Osteocyte (in vitro differentiated cells): Measurements from ENCODE around the gene STIM2. TPM values are rescaled to one million over a fixed set of nuclear protein-coding genes. Genes with fewer than 3 reads are reported as not detected.
A peak's percentile ranks its signal among the peaks of the same experiment; 100 is the strongest.

ENCODE experiments used
- DNase-seq: peaks from one replicate; pipeline ENCODE4 v3.0.0; 2021; ENCODE audit warnings: mixed read lengths; ENCODE audit not compliant: unreplicated experiment; ENCODE audit errors: extremely low spot score
- H3K27ac Mint-ChIP-seq: one replicate; pipeline ENCODE4 v1.8.0; 2021; ENCODE audit warnings: mild to moderate bottlenecking, mixed read lengths; ENCODE audit not compliant: unreplicated experiment
- H3K27me3 Mint-ChIP-seq: one replicate; pipeline ENCODE4 v1.8.0; 2021; ENCODE audit warnings: mixed read lengths; ENCODE audit not compliant: unreplicated experiment
- H3K36me3 Mint-ChIP-seq: one replicate; pipeline ENCODE4 v1.8.0; 2021; ENCODE audit warnings: mixed read lengths; ENCODE audit not compliant: unreplicated experiment
- H3K4me1 Mint-ChIP-seq: one replicate; pipeline ENCODE4 v1.8.0; 2021; ENCODE audit warnings: mixed read lengths; ENCODE audit not compliant: unreplicated experiment
- H3K4me3 Mint-ChIP-seq: one replicate; pipeline ENCODE4 v1.8.0; 2021; ENCODE audit warnings: mild to moderate bottlenecking, moderate library complexity, mixed read lengths; ENCODE audit not compliant: unreplicated experiment
- H3K9me3 Mint-ChIP-seq: one replicate; pipeline ENCODE4 v1.8.0; 2021; ENCODE audit warnings: mixed read lengths; ENCODE audit not compliant: unreplicated experiment
- total RNA-seq: library from RNA; stranded (reverse); gene quantifications from 2 replicates; pipeline ENCODE4 v1.2.1, GENCODE V29; 2021
- TF ChIP-seq, protein P1 (sequence below): fragments of 200-600 bp; sonication (generic); IDR thresholded peaks from 2 replicates; pipeline ENCODE4 v1.5.0; 2021; ENCODE audit warnings: antibody characterized with exemption, mild to moderate bottlenecking, moderate library complexity

Gene STIM2
- total RNA-seq, 1 donor from 2014 or later, result 14.1 TPM

DNA sequence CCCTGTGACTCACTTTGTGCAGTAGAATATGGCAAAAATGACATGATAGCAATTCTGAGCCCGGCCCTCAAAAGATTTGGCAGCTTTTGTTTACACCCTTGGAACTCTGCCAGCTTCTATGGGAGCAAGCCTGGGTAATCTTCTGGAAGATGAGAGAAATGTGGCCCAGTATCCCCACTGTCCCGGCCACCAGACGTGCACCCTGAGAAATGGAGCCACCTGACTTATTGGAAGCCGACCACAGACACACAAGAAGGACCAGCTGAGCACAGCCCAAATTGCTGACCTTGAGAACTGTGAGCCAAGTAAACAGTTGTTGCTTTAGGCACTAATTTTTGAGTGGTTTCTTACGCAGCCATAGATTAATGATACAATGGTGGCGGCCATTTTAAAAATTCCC, 197.0 kb downstream of the STIM2 start:
- H3K4me3 Mint-ChIP-seq, result no peak overlapping the region
- DNase-seq, result no peak
- peaks cover 33% of the 10 kb centered on the region for H3K27me3 Mint-ChIP-seq
- no peaks in the 10 kb centered on the region for H3K36me3 Mint-ChIP-seq
- H3K9me3 Mint-ChIP-seq, result no peaks in the 10 kb centered on the region
- TF ChIP-seq, protein P1, sequence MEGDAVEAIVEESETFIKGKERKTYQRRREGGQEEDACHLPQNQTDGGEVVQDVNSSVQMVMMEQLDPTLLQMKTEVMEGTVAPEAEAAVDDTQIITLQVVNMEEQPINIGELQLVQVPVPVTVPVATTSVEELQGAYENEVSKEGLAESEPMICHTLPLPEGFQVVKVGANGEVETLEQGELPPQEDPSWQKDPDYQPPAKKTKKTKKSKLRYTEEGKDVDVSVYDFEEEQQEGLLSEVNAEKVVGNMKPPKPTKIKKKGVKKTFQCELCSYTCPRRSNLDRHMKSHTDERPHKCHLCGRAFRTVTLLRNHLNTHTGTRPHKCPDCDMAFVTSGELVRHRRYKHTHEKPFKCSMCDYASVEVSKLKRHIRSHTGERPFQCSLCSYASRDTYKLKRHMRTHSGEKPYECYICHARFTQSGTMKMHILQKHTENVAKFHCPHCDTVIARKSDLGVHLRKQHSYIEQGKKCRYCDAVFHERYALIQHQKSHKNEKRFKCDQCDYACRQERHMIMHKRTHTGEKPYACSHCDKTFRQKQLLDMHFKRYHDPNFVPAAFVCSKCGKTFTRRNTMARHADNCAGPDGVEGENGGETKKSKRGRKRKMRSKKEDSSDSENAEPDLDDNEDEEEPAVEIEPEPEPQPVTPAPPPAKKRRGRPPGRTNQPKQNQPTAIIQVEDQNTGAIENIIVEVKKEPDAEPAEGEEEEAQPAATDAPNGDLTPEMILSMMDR, result no peak
- H3K4me1 Mint-ChIP-seq, result no peaks in the 10 kb centered on the region
- H3K27ac Mint-ChIP-seq, result no peak overlapping the region

DNA sequence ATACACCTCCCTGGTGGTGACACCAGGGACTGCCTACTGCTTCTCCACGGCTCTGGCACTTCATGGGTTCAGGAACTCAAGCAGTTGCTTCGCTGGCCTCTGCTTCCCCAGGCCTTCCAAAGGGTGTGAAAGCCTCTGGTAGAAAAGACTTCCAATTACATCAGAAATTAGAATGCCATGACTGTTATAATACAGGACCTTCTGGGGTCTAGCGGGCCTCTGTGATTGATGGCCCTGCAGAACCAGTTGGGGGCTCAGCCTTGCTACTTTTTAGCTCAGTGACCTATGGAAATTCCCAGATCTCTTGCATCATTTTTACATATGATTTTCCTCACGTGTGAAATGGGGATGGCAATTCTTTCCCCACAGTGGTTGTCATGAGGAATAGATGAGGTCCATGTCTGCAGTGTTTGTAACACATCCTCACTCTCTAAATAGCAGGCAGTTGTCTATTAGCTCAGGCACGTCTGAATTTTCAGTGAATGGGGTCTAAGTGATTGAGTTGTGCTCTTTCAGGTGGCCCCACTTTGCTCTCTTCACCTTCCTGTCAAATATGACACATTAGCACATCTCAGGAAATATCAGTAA, 198.3 kb downstream of the STIM2 start:
- H3K36me3 Mint-ChIP-seq, result no peaks in the 10 kb centered on the region
- no peak overlapping the region for H3K4me3 Mint-ChIP-seq
- TF ChIP-seq, protein P1, result no peak
- no peaks in the 10 kb centered on the region for H3K4me1 Mint-ChIP-seq
- H3K9me3 Mint-ChIP-seq, result no peaks in the 10 kb centered on the region
- H3K27ac Mint-ChIP-seq, result no peak overlapping the region
- DNase-seq, result peak; percentile 25
- peaks cover 26% of the 10 kb centered on the region for H3K27me3 Mint-ChIP-seq

DNA sequence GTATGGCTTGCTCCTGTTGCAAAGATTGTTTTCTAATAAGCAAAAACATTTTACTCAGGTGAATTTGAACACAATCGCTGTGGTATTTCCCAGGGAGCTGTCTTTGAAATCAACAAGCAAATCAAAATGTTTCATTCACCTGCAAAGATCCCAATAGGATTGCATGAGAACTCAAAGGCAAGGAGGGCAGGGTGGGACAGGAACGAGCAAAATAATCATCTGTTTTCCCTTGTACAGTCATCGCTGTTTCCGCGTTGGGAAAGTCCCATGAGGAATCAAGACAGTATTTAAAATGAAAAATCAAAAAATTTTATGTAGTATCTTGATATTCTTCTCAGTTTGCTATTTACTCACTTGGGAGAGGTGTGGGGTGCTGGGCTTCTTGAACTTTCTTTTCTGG, 198.8 kb downstream of the STIM2 start:
- Mint-ChIP-seq H3K36me3 (no peaks in the 10 kb centered on the region), H3K27ac (no peak overlapping the region), H3K4me3 (no peak overlapping the region), H3K9me3 (no peaks in the 10 kb centered on the region), H3K4me1 (no peaks in the 10 kb centered on the region), H3K27me3 (peaks cover 21% of the 10 kb centered on the region)
- DNase-seq, result peak; percentile 40
- TF ChIP-seq, protein P1, result no peak

DNA sequence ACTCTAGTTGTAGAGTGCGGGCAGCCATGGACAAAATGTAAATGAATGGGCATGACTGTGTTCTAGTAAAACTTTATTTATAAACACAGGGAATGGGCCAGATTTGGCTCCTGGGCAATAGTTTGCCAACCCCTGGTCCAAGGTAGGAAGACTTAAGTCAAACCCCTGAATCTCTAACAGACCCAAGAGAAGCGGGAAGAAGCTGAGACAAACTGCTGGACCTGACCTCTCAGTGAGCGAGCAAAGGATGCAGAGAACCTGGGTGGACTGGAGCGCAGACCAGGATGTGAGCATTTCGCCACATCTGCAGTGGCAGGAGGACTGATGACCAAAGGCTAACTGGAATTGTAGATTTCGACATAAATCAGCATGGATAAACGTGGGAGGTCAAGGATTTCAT, 201.6 kb downstream of the STIM2 start:
- peak; percentile 51 for DNase-seq
- TF ChIP-seq, protein P1, result no peak
- Mint-ChIP-seq H3K27me3 (peaks cover 9% of the 10 kb centered on the region), H3K4me1 (no peaks in the 10 kb centered on the region), H3K36me3 (no peaks in the 10 kb centered on the region), H3K4me3 (no peak overlapping the region), H3K9me3 (no peaks in the 10 kb centered on the region), H3K27ac (no peak overlapping the region)

DNA sequence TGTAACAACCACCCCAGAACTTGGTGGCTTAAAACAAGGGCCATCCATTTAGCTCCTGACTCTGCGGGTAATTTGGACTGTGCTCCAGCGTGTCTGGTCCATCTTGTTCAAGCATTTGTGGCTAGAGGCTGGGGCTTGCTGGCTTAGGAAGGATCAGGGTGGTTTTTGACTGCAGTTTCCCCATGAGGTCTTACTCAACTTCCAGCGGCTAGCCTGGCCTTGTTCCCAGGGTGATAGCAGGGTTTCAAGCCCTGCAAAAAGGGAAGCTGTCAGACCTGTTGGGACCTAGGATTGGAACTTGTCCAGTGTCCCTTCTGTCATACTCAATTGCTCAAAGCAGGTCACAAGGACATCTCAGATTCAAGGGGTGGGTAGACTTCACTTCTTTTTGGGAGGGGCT, 205.9 kb downstream of the STIM2 start:
- no peaks in the 10 kb centered on the region for H3K4me1 Mint-ChIP-seq
- no peaks in the 10 kb centered on the region for H3K9me3 Mint-ChIP-seq
- TF ChIP-seq, protein P1, result no peak
- no peak overlapping the region for H3K4me3 Mint-ChIP-seq
- no peak overlapping the region for H3K27ac Mint-ChIP-seq
- DNase-seq, result peak; percentile 65
- H3K27me3 Mint-ChIP-seq, result peaks cover 2% of the 10 kb centered on the region
- no peaks in the 10 kb centered on the region for H3K36me3 Mint-ChIP-seq
